GM18502 (cell line): ENCODE measurements around the gene CYSLTR2.
A peak's percentile ranks its signal among the peaks of the same experiment; 100 is the strongest.
"Not testable (repeated sequence)": the region's sequence is repeated elsewhere in the genome, so short reads cannot be mapped to it uniquely, and the experiment has no call there.

ENCODE experiments used
- ATAC-seq: cut with Tn5 transposase; IDR thresholded peaks from one replicate; pipeline ENCODE4 v1.9.1; 2021; ENCODE audit warnings: mild to moderate bottlenecking; ENCODE audit not compliant: unreplicated experiment, poor library complexity

The CYSLTR2 gene

DNA sequence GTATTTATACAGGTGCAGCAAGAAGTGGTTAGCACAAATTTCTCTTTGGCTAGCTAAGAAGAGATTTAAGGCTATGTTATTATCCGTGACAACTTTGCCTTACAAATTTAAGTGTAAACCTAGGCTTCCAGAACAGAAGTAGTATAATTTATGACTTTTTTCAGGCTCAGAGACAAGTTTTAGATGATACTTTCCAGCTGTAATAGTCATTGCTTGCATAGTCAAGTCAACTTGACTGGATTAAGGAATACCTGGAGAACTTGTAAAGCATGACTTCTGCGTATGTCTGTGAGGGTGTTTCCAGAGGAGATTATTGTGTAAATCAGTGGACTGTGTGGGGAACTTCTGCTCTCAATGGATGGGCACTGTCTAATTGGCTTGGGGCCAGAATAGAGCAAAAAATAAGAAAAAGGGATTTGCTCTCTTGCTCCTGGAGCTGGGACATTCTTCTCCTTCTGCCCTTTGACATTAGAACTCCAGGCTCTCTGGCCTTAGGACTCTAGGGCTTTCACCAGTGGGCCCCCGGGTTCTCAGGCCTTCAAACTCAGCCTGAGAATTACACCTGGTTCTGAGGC is 33.0 kb downstream of the CYSLTR2 start:
- ATAC-seq, result no peak

DNA sequence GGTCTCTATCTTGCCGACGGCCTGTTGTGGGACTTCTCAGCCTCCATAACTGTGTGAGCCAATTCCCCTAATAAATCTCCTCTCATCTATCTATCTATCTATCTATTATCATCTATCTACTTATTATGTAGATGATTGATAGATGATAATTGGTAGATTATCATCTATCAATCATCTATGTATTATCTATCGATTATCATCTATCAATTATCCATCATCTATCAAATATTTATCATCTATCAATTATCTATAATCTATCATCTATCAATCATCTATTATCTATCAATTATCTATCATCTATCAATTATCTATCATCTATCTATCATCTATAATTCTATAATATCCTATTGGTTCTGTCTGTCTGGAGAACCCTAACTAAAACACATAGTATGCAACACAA is 33.5 kb downstream of the CYSLTR2 start:
- no peak for ATAC-seq

DNA sequence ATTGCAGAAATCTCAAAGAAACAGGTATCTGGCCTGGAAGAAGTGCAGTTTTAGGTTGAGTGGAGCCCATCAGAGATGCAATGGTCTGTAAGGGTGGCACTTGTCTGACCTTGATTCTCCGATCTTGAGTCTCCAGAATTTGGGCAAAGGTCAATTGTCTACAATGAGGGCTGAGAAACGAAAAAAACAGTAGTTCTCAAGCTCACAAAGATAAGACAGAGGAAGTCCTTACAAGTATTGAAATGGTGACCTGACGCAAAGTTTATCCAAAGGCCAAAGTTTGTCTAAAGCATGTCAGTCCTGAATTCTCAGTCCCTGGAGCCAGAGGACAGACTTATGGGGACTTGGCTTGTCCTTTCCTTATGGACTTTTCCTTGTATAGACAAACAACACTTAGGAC is 40.3 kb downstream of the CYSLTR2 start:
- ATAC-seq, result no peak

DNA sequence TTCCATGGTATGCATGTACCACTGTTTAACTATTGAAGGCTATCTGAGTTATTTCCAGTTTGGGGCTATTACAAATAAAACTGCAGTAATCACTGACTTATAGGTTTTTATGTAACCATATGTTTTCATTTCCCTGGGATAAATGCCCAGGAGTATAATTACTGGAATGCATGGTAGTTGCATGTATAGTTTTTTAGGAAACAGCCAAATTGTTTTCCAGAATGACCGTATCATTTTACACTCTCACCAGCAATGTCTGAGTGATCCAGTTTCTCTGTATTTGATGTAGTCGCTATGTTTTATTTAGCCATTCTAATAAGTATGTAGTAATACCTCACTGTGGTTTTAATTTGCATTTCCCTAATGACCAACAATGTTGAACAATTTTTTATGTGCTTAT is 42.0 kb downstream of the CYSLTR2 start:
- ATAC-seq, result no peak

DNA sequence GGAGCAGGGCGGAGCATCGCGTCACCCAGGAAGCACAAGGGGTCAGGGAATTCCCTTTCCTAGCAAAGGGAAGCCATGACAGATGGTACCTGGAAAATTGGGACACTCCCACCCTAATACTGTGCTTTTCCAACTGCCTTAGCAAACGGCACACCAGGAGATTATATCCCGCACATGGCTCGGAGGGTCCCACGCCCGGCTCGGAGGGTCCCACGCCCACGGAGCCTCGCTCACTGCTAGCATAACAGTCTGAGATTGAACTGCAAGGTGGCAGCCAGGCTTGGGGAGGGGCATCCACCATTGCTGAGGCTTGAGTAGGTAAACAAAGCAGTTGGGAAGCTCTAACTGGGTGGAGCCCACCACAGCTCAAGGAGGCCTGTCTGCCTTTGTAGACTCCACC is 42.9 kb downstream of the CYSLTR2 start:
- ATAC-seq, result not testable (repeated sequence)

DNA sequence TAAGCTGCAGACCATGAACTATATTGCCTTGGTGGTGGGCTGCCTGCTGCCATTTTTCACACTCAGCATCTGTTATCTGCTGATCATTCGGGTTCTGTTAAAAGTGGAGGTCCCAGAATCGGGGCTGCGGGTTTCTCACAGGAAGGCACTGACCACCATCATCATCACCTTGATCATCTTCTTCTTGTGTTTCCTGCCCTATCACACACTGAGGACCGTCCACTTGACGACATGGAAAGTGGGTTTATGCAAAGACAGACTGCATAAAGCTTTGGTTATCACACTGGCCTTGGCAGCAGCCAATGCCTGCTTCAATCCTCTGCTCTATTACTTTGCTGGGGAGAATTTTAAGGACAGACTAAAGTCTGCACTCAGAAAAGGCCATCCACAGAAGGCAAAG is 53.7 kb downstream of the CYSLTR2 start:
- no peak for ATAC-seq

DNA sequence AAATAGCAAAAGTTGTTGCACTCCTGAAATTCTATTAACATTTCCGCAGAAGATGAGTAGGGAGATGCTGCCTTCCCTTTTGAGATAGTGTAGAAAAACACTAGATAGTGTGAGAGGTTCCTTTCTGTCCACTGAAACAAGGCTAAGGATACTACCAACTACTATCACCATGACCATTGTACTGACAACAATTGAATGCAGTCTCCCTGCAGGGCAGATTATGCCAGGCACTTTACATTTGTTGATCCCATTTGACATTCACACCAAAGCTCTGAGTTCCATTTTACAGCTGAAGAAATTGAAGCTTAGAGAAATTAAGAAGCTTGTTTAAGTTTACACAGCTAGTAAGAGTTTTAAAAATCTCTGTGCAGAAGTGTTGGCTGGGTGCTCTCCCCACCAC is 55.0 kb downstream of the CYSLTR2 start:
- ATAC-seq, result no peak

DNA sequence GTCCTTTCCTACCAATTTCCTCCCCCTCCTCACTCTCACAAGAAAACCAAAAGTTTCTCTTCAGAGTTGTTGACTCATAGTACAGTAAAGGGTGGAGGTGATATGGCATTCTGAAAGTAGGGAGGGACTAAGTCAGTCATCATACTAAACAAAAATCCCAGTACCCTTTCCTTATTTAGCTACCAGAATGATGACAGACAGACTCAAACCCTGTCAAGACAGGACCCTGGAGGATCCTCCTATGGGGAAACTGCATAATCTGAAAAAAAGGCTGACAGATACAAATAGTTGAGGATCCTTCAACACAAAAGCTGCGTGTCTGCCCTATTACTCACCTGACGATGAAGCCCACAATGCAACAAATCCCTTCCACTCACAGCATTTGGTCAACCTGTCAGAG is 55.5 kb downstream of the CYSLTR2 start:
- no peak for ATAC-seq

DNA sequence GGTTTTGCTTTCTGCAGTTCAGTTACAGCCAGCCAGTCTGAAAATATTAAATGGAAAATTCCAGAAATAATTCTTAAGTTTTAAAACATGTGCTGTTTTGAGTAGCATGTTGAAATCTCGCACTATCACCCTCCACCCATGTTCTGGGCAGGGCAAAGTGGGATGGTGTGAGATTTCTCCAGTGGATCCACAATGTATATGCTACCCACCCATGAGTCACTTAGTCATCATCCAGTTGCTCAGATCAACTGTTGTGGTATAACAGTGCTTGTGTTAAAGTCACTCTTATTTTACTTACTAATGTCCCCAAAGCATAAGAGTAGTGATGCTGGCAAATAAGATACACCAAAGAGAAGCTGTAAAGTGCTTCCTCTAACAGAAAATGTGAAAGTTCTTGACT is 56.4 kb downstream of the CYSLTR2 start:
- ATAC-seq, result no peak

DNA sequence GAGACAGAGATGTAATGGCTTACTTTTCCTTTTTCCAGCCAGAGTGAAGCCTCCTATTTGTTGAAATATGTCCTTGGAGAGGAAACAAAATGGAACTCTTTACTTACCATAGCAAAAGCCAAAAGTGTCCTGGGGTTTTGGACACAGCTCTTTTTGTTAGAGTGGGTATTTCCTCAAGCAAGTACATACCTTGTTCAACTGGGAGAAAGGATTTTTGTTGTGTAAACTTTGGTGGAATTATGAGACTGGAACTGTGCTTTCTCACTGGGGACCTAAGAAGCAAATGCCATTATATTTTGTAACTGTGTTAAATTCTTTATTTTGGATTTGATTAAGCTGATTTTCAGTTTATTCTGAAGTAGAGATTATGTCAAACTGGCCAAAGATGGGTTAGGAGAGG is 58.4 kb downstream of the CYSLTR2 start:
- no peak for ATAC-seq

DNA sequence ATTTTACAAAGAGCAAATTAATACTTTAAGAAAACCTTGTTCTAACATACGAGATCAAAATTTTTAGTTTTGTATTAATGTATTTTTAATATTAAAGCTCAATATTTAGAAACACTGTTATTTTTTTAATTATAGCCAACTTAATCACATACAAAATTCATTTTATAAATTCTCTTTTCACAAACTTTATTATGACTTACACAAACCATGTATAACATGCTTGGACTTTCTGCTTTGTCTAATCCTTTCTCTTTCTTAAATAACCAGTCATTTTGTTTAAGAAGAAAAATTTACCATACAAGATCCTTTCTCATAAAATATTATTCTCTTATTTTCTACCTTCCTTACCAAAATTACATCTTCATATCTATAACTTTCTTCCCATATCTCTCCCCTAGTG is 62.2 kb downstream of the CYSLTR2 start:
- no peak for ATAC-seq

DNA sequence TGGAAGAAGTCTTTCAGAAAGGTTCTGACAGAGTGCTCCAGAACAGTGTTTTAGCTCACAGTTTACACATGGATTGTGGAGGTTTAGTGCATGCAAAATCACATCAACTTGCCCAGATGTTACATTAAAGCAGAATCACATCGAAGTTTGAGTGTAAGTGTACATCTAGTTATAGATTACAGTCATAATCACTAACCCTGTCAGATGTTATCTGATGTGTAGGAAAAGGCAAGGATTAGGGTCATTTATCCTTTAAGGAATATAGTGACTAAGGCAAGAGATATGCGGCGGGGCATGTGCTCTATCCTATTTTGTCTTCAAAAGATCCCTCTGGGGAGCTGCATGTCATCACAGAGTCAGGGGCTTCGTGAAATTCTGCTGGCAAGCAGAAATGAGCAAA is 66.9 kb downstream of the CYSLTR2 start:
- no peak for ATAC-seq

DNA sequence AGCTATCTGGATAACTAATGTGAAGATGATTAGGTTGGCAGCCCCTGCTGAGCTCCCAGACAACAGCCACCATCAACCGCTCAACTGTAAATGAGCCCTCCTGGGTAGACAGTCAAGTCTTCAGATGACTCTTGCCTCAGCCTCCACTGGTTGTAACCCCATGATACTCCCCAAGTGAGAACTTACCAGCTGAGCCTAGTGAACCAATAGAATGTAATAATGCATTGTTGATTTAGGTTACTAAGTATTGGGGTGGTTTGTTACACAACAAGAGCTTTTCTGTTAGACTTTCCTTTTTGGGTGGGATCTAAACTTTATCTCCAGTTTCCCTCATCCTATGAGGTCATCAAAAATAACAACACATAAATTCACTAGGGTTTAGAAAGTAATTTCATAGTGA is 69.4 kb downstream of the CYSLTR2 start:
- no peak for ATAC-seq

DNA sequence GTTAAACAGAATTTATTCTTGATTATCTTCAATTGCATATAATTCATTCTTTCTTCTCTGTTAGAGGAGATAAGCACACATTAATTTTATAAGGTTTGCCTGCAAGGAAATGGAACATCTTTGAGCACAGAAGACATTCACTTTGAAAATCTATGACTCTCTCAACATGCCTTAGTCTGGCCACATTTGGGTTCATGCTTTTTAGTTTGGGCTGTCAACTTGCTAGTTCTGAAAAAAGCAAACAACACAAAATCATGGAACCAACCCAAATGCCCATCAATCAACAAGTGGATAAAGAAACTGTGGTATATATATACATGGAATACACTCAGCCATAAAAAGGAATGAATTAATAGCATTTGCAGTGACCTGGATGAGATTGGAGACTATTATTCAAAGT is 71.5 kb downstream of the CYSLTR2 start:
- ATAC-seq, result no peak

DNA sequence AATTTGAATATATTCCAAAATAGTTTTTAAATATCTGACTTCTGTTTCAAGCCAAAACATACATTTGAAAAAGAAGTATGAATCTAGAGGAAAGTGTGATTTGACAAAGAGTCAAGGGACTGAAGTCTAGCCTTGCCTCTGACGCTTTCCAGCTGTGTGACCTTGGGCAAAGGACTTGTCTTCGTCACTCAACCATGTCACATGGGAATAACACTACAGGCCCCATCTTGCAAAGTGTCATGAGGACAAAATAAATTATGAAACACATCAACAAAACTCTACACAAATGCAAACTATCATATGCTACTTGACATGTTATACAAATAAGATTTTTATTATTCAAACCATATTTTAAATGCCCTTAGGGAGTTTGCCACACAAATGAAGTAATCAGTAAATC is 73.0 kb downstream of the CYSLTR2 start:
- no peak for ATAC-seq

DNA sequence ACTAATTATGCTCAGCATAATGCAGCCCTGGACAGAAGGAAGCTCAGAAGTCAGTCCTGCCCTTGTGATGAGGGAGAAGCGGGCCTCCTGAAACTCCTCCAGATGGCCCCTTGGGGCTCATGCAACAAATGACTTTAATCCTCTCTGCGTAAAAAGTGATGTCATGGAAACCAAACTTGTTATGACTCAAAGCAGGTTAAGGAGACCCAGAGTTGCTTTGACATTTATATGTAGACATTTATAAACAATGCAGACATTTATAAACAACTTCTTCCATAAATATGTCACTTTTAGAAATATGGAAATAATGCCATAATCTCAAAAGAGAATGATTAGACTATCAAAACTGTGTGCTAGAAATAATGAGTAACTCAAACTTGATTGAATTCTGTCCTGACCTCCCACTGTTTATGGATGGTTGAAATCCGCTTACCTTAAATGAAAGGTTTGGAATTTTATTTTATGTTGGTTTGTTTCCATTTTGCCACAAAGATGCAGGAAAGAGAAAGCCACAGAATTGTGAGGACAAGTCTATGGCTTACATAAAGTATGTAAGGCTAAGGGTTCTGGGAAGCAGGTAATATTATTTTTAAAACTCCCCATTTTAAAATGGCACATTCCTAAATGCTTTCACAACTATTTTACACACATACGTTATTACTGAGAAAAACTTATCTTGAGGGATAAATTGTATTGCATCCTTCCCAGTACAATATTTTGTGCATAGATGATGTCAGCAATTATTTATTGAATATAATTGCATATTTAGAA is 73.7 kb downstream of the CYSLTR2 start:
- no peak for ATAC-seq

DNA sequence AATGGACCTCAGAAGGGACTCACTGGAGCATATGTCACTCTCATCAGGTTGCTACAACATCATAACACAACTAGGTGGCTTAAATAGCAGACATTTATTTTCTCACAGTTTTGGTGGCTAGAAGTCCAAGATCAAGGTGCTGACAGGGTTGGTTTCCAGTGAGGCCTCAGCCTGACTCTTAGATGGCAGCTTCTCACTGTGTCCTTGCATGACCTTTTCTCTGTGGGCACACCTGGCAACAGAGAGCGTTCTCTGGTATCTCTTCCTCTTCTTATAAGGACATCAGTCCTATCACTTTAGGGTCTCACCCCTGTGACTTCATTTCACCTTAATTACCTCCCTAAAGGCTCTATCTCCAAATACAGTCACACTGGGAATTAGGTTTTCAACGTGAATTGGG is 74.5 kb downstream of the CYSLTR2 start:
- no peak for ATAC-seq

DNA sequence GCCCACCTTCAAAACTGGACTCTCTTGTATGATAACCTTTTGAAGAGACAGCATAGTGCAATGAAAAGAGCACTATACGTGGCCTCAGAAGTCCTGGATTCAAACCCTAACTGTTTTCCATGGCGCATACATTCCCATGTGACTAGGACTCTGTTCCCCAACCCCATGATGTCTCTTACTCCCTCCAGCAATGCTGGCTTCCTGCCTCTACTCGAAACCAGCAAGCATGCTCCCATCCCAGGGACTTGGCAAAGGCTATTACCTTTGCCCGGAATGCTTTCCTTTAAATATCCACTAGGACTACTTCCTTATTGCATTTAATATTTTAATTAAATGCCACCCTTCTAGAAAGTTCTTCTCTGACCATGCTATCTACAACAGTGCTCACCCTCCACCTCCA is 75.1 kb downstream of the CYSLTR2 start:
- ATAC-seq, result no peak

DNA sequence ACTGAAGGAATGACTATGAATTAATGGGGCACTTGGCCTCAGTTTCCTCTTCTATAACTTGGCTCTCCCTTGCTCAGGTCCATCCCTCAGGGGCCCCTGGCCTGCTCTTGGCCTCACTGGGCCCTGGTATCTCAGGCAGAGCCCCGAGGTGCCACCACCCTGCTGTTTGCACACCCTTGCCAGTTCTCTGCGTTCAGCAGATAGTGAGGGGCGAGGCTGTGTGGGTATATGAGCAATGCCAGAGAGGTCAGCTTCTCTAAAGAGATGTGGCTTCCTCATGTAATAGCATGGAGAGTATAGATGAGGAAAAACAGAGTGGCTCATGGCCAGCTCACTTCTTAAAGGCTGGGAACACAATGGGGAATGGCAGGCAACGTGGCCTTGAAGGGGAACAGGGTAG is 76.1 kb downstream of the CYSLTR2 start:
- ATAC-seq, result no peak

DNA sequence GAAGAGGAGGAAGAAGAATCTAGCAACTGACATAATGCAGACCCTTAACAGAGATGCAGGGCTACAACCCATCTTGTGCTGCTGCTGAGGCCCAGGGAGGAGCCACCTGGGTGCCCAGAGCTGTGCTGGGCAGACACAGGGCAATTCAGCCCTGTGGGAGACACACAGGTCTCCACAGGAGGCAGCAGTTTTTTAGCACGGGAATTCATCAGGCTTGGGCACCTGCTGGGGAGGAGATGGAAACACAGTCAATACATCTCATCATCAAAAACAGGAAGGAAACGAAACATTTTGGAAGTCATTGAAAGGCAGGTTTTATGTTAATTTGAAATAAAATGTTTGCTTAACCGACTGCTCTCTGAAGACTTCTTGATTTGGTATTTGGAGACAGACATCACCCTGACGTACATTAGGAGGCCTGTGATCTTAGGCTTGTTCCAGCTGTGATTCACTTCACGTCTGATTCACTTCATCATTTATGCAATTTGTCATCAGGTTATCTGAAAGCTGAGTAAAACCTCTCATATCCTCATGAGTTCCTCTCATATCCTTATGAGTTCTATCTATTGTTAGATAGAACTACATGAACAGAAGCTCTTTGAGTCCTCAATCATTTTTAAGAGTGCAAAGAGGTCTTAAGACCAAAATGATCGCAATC is 77.4 kb downstream of the CYSLTR2 start:
- ATAC-seq, result no peak

DNA sequence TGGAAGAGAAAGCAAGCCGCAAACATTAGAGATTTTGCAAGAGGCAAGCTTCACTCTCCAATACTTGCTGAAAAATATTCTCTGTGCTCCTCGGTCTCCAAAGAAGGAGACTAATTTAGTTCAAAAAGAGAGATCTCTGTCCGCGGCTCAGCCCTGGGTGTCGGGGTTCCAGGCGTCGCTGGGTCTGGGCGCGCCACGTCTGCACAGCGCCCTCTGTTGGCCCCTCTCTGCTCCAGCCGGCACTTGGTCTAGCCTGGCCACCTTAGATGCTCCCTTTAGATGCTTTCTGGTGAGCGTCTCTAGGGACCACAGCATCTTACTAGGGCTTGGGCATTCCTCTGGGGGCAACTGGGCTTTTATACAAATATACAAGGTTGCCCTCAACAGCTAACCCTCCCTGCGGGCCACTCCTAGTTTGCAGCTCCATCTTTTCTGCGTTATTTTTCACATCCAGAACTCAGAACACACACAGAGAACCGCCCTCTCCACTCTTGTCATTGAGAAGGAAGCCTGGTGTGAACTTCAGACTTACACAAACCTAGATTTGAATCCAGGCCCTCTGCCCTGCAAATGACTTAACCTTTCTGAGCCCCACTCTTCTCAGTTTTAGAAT is 78.3 kb downstream of the CYSLTR2 start:
- peak; percentile 89 for ATAC-seq
